IPS-18c (cell line): Measurements from ENCODE around the gene EEF1AKMT4.
A peak's percentile ranks its signal among the peaks of the same experiment; 100 is the strongest.

ENCODE experiments used
- H3K4me3 ChIP-seq: 2 replicates; pipeline ENCODE4 v1.7.0; 2013; ENCODE audit warnings: low read depth, mild to moderate bottlenecking, low read length, moderate library complexity; ENCODE audit not compliant: insufficient read depth
- H3K9me3 ChIP-seq: one replicate; pipeline ENCODE4 v1.6.1; 2013; ENCODE audit warnings: mild to moderate bottlenecking, low read length, moderate library complexity; ENCODE audit not compliant: control insufficient read depth, insufficient read depth

The EEF1AKMT4 gene

DNA sequence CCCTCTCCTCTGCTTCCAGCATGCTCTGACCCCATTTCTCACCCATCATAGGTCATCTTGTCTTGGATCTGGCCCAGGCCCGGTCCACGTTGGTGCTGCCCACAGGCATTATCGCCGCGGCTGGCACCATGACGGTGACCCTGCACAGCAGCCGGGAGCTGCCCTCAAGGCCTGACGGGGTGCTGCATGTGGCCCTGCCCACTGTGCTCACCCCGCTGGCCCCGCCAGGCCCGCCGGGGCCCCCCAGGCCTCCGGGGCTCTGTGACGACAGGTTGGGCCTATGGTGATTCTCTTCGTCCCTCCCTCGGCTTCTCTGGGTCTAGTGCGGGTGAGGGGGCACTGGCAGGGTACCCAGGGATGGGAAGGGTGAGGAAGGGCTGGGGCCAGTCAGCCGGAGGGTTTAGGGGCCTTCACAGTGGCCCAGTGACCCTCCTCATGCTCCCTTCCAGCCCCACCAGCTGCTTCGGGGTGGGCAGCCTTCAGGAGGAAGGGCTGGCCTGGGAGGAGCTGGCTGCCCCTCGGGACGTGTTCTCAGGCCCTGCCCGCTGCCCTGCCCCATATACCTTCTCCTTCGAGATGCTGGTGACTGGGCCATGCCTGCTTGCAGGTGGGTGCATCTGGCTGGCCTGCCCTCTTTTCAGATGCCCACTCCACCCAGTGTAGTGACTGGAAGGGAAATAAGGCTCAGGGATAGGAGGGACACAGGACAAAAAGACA, 16.2 kb upstream of the EEF1AKMT4 start:
- H3K9me3 ChIP-seq, result peaks cover 9% of the 10 kb centered on the region
- H3K4me3 ChIP-seq, result no peak overlapping the region

DNA sequence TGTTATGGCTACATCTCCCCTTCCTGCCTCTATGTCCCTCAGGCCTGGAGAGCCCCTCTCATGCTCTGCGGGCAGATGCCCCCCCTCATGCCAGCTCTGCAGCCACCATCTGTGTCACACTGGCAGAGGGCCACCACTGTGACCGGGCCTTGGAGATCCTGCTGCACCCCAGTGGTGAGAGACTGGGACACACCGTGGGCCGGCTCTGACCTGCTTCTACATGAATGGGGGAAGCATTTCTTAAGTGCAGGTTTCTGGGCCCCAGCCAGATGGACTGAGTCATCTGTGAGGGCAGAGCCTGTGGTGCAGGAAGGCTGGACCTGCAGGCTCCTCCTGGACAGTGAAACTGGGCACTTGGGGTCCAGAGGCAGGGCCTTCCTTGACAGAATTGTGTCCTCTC, 15.2 kb upstream of the EEF1AKMT4 start:
- H3K9me3 ChIP-seq, result peaks cover 9% of the 10 kb centered on the region
- no peak overlapping the region for H3K4me3 ChIP-seq

DNA sequence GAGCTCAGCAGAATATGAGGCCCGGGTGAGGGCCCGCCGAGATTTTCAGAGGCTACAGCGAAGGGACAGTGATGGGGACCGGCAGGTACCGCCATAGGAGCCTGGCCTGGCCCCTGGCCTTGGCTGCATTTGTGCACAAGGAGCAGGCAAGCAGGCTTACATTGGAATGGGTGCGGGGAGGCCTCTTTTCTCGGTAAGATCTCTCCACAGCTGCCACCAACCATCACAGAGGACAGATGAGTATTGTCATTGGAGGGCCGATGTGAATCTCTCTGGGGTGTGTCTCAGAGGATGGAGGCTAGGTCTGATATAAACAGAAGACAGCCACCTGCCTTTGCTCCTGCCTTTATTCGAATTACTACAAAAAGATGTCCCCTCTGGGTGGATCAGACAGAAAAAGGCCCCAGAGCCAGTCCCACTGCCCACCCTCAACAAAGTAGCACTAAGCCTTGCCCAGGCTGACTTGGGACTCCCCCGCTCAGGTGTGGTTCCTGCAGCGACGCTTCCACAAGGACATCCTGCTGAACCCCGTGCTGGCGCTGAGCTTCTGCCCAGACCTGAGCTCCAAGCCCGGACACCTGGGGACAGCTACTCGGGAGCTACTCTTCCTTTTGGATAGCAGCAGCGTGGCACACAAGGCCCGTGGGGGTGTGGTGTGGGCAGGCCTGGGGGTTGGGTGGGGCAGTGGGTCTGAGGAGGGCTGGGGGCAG, 14.6 kb upstream of the EEF1AKMT4 start:
- peaks cover 9% of the 10 kb centered on the region for H3K9me3 ChIP-seq

DNA sequence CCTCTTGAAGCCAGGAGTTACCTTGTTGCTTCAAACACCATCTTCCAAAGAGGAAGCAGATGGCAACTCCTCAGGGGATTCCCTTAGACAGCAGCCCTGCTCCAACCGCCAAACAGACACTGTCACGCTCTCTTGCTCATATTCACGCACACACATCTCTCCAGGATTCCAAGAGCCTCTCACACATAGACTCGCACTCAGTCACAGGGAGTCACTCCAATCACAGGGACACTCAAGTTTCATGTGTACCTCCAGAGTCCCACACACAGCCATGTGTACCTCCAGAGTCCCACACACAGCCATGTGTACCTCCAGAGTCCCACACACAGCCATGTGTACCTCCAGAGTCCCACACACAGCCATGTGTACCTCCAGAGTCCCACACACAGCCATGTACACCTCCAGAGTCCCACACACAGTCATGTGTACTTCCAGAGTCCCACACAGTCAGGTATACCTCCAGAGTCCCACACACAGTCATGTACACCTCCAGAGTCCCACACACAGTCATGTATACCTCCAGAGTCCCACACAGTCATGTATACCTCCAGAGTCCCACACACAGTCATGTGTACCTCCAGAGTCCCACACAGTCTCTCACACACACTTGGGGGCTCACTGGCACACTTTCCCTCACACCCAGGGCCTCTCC, 14.0 kb upstream of the EEF1AKMT4 start:
- no peak overlapping the region for H3K4me3 ChIP-seq
- peaks cover 9% of the 10 kb centered on the region for H3K9me3 ChIP-seq

More for the DNA sequence above, 14.6 kb upstream of the EEF1AKMT4 start:
- no peak overlapping the region for H3K4me3 ChIP-seq

DNA sequence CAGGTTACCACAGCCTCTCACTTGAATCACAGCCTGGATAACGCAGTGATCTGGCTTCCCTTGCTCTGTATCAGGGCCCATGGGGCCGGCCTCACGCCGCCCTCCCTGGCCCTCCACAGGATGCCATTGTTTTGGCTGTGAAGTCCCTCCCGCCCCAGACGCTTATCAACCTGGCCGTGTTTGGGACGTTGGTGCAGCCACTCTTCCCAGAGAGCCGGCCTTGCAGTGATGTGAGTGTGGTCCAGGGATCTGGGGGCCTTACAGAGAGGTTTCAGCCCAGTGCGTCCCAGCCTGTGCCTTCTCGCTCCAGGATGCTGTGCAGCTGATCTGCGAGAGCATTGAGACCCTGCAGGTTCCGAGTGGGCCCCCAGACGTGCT, 13.4 kb upstream of the EEF1AKMT4 start:
- Histone ChIP-seq H3K4me3 (no peak overlapping the region), H3K9me3 (peaks cover 9% of the 10 kb centered on the region)

DNA sequence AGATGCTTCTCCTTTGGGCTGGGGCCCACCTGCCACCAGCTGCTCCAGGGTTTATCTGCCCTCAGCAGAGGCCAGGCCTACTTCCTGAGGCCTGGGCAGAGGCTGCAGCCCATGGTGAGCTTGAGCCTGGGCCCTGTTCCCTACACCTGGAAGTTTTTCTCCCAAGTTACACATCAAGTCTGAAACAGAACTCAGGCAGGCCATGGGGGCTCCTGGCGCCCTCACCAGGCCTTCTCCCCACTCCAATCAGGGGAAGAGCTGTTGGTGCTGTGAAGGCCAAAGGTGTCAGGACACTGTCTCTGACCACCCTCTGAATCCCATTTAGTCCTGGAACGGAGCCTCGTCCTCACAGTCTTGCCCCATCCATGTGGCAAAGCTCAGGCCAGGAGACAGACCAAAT, 12.8 kb upstream of the EEF1AKMT4 start:
- no peak overlapping the region for H3K4me3 ChIP-seq

DNA sequence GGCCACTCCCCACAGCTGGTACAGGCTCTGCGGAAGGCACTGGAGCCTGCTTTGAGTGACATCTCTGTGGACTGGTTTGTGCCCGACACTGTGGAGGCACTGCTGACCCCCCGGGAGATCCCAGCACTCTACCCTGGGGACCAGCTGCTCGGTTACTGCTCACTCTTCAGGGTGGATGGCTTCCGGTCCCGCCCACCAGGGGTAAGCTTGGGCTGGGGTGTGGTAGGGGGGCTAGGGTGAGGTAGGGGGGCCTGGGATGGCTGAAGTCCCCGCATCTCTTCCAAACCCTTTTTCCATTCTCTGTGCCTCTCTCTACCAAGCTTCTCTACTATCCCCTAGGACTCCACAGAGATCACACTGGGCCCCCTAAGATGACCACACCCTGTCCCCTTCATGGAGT, 12.3 kb upstream of the EEF1AKMT4 start:
- Histone ChIP-seq H3K9me3 (peaks cover 7% of the 10 kb centered on the region), H3K4me3 (no peak overlapping the region)

More for the DNA sequence above, 12.8 kb upstream of the EEF1AKMT4 start:
- peaks cover 8% of the 10 kb centered on the region for H3K9me3 ChIP-seq

DNA sequence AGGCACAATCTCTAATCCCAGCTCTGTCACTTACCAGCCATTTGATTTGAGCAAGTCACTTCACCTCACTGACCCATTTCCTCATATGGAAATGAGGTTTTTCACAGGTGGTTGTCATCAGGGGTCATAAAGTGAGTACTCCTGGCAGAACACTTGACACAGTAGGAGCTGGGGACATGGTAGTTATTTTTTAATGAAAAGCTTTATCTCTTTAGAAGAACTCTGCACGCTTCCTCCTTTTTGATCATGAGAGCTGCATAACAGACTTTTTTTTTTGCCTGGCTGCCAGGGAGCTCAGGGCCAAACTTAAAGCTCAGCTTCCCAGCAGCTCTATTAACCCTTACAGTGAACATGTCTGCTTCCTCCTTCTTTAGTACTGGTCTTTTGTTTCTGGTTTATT, 11.7 kb upstream of the EEF1AKMT4 start:
- peaks cover 7% of the 10 kb centered on the region for H3K9me3 ChIP-seq
- no peak overlapping the region for H3K4me3 ChIP-seq

DNA sequence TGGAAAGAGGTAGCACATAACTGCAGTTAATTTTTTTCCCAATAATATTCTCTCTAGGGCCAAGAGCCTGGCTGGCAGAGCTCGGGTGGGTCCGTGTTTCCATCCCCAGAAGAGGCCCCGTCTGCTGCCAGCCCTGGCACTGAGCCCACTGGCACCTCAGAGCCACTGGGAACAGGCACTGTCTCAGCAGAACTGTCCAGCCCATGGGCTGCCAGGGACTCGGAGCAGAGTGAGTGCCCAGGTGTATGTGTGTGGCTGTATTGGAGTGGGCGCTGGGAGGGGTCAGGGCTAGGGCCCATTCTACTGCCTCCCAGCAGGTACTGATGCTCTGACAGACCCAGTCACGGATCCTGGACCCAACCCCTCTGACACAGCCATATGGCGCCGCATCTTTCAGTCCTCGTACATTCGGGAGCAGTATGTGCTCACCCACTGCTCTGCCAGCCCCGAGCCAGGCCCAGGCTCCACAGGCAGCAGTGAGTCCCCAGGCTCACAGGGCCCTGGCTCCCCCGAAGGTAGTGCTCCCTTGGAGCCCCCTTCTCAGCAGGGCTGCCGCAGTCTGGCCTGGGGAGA, 11.1 kb upstream of the EEF1AKMT4 start:
- Histone ChIP-seq H3K9me3 (peaks cover 7% of the 10 kb centered on the region), H3K4me3 (no peak overlapping the region)

DNA sequence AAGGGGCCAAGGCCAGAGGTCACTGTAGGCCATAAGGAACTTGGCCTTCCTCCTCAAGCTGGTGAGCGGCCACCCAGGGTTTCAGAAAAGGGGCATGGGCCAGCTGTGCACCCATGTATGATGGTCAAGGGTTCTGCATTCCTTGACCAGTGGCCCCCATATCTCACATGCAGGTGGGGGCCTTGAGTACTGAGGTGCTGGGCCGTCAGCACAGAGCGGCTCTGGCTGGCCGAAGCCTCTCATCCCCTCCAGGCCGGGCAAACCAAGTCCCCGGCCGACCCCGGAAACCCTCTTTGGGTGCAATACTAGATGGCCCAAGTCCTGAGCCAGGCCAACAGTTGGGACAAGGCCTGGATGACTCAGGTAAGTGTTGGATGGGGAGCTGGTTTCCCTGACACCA, 10.3 kb upstream of the EEF1AKMT4 start:
- H3K9me3 ChIP-seq, result peaks cover 7% of the 10 kb centered on the region
- no peak overlapping the region for H3K4me3 ChIP-seq

DNA sequence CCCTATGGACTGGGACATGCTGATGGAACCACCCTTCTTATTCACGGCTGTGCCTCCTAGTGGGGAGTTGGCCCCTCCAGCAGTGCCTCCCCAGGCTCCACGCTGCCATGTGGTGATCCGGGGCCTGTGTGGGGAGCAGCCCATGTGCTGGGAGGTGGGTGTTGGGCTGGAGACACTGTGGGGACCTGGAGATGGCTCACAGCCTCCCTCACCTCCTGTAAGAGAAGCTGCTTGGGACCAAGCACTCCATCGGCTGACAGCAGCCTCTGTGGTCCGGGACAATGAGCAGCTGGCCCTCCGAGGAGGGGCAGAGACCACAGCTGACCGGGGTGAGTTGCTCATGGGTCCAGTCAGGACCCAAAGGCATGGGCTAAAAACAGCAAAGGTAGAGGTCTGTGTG, 9.8 kb upstream of the EEF1AKMT4 start:
- Histone ChIP-seq H3K4me3 (no peak overlapping the region), H3K9me3 (peaks cover 6% of the 10 kb centered on the region)

DNA sequence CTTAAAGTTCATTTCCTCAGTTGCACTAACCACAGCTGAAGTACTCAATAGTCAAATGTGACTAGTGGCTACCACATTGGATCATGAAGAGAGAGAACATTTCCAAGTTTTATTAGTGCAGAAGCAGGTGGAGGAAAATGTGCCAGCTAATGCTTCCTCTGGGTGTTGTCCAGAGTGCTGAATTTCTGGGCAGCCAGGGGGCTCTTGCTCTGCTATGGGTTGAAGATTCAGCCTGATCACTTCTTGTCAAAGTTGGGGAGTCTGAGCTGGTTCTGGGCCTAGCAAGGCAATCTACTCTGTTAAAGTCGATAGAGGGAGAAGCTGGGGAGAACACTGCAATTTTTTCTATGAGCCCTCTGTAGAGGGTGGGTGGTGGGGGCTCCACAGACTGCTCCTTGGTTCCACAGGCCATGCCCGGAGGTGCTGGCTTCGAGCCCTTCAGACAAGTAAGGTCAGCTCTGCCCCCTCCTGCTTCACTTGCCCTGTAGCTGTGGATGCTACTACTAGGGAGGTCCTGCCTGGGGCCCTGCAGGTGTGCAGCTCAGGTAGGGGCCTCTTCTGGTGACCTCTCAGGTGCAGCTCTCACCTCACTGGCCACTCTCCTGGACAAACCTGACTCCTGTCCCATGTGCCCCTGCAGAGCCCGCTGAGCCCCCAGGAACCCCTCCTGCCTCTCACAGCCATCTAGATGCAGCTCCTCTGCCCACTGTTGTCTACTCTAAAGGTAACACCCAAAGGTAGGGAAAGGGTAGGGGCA, 8.9 kb upstream of the EEF1AKMT4 start:
- Histone ChIP-seq H3K4me3 (no peak overlapping the region), H3K9me3 (peaks cover 4% of the 10 kb centered on the region)

DNA sequence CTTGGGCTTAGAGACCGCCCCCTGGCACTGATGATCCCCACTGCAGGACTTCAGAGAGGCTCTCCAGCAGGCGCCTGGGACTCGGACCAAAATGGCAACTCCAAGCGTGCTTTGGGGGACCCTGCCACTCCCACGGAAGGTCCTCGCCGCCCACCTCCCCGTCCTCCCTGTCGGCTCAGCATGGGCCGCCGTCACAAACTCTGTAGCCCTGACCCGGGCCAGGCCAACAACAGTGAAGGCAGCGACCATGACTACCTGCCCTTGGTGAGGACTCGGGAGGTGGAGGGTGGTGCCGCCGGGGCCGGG, 8.4 kb upstream of the EEF1AKMT4 start:
- Histone ChIP-seq H3K4me3 (no peak overlapping the region; the same call in 1 of the 2 replicates), H3K9me3 (peaks cover 4% of the 10 kb centered on the region)

DNA sequence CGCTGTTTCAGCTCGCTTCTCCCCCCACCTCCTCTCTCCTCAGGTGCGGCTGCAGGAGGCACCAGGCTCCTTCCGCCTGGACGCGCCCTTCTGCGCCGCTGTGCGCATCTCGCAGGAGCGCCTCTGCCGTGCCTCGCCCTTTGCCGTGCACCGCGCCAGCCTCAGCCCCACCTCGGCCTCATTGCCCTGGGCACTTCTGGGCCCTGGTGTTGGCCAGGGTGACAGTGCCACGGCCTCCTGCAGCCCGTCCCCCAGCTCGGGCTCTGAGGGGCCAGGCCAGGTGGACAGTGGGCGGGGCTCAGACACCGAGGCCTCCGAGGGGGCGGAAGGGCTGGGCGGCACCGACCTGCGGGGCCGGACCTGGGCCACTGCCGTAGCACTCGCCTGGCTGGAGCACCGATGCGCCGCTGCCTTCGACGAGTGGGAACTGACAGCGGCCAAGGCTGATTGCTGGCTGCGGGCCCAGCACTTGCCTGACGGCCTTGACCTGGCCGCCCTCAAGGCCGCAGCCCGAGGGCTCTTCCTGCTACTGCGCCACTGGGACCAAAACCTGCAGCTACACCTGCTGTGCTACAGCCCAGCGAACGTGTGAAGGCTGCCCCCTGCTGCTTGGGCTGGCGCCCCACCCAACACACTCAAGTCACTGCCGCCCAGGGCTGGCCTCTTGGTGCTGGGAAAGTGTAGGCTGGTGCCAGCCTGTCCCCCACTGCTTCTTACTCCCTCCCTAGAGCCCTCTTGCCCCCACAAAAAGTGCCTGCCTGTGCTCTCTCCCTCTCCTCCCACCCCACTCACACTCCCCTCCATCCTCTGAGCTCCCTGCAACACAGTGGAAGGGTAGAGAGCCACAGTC, 7.8 kb upstream of the EEF1AKMT4 start:
- peaks cover 4% of the 10 kb centered on the region for H3K9me3 ChIP-seq
- H3K4me3 ChIP-seq, result peak overlapping the region; percentile 31; the same call in 1 of the 2 replicates

DNA sequence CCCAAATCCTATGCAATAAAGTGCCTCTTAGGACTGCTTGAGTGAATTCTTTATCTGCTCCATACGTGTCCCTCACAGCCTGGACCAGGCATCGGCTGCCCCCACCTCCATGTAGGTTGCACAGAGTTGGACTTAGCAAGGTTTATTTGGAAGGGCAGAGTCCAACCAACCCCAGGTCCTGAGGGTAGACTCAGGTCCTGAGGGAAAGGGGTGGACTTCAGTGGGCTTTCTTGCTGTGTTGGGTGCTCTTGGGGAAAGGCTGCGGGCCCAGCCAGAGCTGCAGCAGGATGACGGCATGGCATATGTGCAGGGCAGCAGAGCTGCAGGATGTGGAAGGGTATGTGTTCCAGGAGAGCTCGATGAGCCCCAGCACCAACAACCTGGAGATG, 7.2 kb upstream of the EEF1AKMT4 start:
- H3K4me3 ChIP-seq, result no peak overlapping the region
- no peaks in the 10 kb centered on the region for H3K9me3 ChIP-seq

DNA sequence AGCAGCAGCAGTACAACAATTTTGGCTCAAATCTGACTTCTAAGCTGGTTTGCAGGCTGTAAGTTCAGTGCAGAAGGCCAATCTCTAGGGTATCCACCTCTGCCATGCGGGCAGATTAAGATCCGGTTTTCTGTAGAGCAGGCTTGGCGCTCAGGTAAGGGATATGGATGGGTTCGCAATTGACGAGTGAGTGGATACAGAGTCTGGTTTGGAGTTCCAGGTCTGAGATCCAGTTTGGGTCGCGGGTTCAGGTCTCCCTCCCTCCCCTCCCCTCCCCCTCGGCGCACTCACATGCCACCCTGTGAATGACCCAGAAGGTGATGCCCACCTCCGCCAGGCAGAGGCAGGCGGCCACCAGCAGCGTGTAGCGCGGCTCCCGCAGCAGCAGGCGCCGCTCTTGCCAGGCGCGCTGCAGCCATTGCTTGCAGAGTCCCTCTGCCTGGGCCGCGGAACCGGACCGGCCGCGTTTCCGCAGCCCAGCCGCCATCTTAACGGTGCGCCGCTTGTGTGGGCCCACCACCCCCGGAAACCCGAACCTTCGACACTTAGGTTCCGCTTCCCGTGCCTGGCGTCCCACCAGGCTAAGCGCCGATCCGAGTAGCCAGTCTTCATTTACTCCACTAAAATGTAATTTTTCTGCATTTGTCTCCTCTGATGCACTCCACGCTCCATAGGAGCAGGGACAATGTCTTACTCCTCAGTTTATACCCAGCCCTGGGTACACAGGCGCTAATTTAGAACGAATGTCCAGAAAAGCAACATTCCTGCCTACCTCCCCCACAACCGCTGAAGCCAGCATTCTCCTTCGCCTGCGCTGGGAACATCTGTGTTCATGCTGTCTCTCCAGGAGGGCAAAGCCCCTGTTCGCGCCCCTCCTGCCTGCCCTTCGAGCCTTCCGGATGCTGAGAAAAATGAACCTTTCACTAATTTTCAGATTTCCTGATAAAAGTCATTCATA, 739 bp upstream of the EEF1AKMT4 start, which contains the start of gene ALG3:
ALG3 (minus strand) TSS at position 509 of the 958 bp plus-strand sequence; CDS start at position 487, 22 bp downstream.
- peak within 1 kb of the TSS; percentile 82 for H3K4me3 ChIP-seq
- no peaks in the 10 kb centered on the region for H3K9me3 ChIP-seq
